Loucy (cell line): ENCODE results near the gene TMEM238.

ENCODE experiments used
- EZH2phosphoT487 ChIP-seq: fragments of 200-600 bp; IDR thresholded peaks from 2 replicates; pipeline ENCODE4 v1.6.1; 2018; ENCODE audit warnings: antibody characterized with exemption, mild to moderate bottlenecking, moderate library complexity, borderline replicate concordance
- TF ChIP-seq, protein P1 (sequence below): fragments of 200-600 bp; sonication (generic); conservative IDR thresholded peaks from 2 replicates; pipeline ENCODE4 v1.5.1; 2014; ENCODE audit warnings: mild to moderate bottlenecking, antibody characterized with exemption, low read length

GRCh38 chr19:55358493-55358892 is 25.6 kb downstream of the TMEM238 start:
- TF ChIP-seq, protein P1, sequence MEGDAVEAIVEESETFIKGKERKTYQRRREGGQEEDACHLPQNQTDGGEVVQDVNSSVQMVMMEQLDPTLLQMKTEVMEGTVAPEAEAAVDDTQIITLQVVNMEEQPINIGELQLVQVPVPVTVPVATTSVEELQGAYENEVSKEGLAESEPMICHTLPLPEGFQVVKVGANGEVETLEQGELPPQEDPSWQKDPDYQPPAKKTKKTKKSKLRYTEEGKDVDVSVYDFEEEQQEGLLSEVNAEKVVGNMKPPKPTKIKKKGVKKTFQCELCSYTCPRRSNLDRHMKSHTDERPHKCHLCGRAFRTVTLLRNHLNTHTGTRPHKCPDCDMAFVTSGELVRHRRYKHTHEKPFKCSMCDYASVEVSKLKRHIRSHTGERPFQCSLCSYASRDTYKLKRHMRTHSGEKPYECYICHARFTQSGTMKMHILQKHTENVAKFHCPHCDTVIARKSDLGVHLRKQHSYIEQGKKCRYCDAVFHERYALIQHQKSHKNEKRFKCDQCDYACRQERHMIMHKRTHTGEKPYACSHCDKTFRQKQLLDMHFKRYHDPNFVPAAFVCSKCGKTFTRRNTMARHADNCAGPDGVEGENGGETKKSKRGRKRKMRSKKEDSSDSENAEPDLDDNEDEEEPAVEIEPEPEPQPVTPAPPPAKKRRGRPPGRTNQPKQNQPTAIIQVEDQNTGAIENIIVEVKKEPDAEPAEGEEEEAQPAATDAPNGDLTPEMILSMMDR, result no peak
- TF ChIP-seq EZH2phosphoT487, result no peak
